ENCODE results near the gene LFNG. TPM values are rescaled to one million over a fixed set of nuclear protein-coding genes. Genes with fewer than 3 reads are reported as not detected.

Gene LFNG
- total and polyA plus RNA-seq, 8 donors = 5.2 to 59.2 (median 11.0) TPM

GRCh38 chr7:2507208-2507916 is 12.2 kb upstream of the LFNG start:
- DNase-seq (no peak), ATAC-seq (no peak)
- intact Hi-C loops (cut with DNase I) = no loop called here
- H3K27ac ChIP-seq = no peak overlapping the region
- no peaks in the 10 kb centered on the region for H3K9me3 ChIP-seq
- H3K36me3 ChIP-seq = no peaks in the 10 kb centered on the region
- H3K4me3 ChIP-seq = no peak overlapping the region
- TF ChIP-seq, protein P1, sequence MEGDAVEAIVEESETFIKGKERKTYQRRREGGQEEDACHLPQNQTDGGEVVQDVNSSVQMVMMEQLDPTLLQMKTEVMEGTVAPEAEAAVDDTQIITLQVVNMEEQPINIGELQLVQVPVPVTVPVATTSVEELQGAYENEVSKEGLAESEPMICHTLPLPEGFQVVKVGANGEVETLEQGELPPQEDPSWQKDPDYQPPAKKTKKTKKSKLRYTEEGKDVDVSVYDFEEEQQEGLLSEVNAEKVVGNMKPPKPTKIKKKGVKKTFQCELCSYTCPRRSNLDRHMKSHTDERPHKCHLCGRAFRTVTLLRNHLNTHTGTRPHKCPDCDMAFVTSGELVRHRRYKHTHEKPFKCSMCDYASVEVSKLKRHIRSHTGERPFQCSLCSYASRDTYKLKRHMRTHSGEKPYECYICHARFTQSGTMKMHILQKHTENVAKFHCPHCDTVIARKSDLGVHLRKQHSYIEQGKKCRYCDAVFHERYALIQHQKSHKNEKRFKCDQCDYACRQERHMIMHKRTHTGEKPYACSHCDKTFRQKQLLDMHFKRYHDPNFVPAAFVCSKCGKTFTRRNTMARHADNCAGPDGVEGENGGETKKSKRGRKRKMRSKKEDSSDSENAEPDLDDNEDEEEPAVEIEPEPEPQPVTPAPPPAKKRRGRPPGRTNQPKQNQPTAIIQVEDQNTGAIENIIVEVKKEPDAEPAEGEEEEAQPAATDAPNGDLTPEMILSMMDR (IDR thresholded peaks at IDR 0.05) = no peak
- peaks cover 0 to 8% of the 10 kb centered on the region in 2 donors for H3K27me3 ChIP-seq
- H3K4me1 ChIP-seq = peaks cover 20 to 50% of the 10 kb centered on the region in 2 donors

- ATAC-seq (no peak), DNase-seq (no peak)
- Histone ChIP-seq H3K4me1 (peaks cover 21 to 55% of the 10 kb centered on the region in 2 donors), H3K27ac (peak overlapping the region in 1 of 2 donors; percentile 30), H3K36me3 (no peaks in the 10 kb centered on the region), H3K9me3 (no peaks in the 10 kb centered on the region), H3K4me3 (no peak overlapping the region), H3K27me3 (peaks cover 0 to 8% of the 10 kb centered on the region in 2 donors)
- TF ChIP-seq, protein P1 (IDR thresholded peaks at IDR 0.05) = no peak
- intact Hi-C loops (cut with DNase I) = no loop called here
Observed at GRCh38 chr7:2507917-2508306, 11.7 kb upstream of the LFNG start.

GRCh38 chr7:2508327-2509215 is 11.0 kb upstream of the LFNG start:
- TF ChIP-seq, protein P1 (IDR thresholded peaks at IDR 0.05) = no peak
- Histone ChIP-seq H3K36me3 (no peaks in the 10 kb centered on the region), H3K9me3 (no peaks in the 10 kb centered on the region), H3K4me3 (peak overlapping the region in 1 of 2 donors; percentile 3), H3K27ac (peak overlapping the region in 1 of 2 donors; percentile 30), H3K27me3 (peaks cover 0 to 8% of the 10 kb centered on the region in 2 donors), H3K4me1 (peaks cover 21 to 55% of the 10 kb centered on the region in 2 donors)
- ATAC-seq = peak; percentile 26
- peak in 2 of 4 donors; percentile 67 to 84 for DNase-seq
- intact Hi-C loops (cut with DNase I) = no loop called here

GRCh38 chr7:2509298-2509906 is 10.2 kb upstream of the LFNG start:
- intact Hi-C loops (cut with DNase I) = no loop called here
- no peak for ATAC-seq
- Histone ChIP-seq H3K9me3 (no peaks in the 10 kb centered on the region), H3K4me1 (peaks cover 21 to 55% of the 10 kb centered on the region in 2 donors), H3K4me3 (no peak overlapping the region), H3K27ac (no peak overlapping the region), H3K36me3 (no peaks in the 10 kb centered on the region), H3K27me3 (peaks cover 0 to 8% of the 10 kb centered on the region in 2 donors)
- peak in 1 of 4 donors; percentile 67 for DNase-seq
- TF ChIP-seq, protein P1 (IDR thresholded peaks at IDR 0.05) = no peak

Measured in left lung (tissue), 10 donors.